ENCODE results near the gene RHOB.

DNA sequence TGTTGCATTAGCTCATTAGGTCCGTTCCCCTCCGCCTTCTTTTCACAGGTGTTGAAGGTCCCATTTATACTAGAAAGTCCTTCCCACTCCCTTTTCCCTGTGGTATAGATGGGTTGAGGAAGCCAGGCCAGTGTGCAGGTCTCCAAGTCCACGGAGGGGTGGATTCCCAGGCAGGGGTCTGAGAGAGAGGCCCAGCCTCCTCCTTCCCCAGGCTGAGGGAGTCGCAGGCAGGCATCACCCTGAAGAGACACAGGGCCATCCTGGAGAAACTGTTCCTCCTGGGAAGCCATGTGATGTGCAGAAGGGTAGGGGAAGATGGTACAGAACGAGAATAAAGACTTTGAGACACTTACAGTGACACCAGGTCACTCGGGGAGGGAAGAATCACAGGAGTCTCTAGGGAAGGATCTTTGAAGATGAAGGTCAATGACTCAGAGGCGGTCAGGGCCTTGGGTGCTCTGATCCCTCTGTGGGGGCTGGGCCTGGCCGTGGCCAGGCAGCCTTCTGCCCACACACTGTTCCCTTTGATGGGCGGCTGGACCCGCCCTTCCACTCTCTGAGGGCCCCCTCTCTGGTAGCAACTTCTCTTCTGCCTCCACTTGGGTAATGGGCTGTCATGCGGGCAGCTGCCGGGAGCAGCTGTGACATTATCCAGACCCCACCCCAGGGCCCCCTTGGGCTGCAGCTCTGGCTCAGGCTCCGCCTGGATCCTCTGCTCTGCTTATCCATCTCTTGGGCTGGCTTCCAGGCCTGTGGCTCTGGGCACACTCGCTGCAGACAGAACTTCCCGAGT, 45.1 kb downstream of the RHOB start:
- TF ChIP-seq CTCF (IDR thresholded peaks at IDR 0.05) (no peak), POLR2A (IDR thresholded peaks at IDR 0.05) (no peak), POLR2AphosphoS5 (IDR thresholded peaks at IDR 0.05) (no peak)
